PC-3 (cell line): ENCODE data around the gene SSC5D. TPM values are rescaled to one million over a fixed set of nuclear protein-coding genes. Genes with fewer than 3 reads are reported as not detected.

Source experiments
- ATAC-seq: fragments of 200-7000 bp; cut with Tn5 transposase; 2 replicates; pipeline ENCODE4 v1.9.1; 2020; ENCODE audit warnings: mild to moderate bottlenecking, moderate library complexity
- BruUV-seq: library from RNA; stranded (reverse); fragments of 400-500 nt; replicated peaks from 2 replicates; lab custom pipeline; 2021; lab: Mats Ljungman, UMichigan
- CTCF ChIA-PET: fragments of 300-600 bp; sonication (Branson Sonifier 250); formaldehyde crosslinking; loops from one replicate; lab custom pipeline; 2022; ENCODE audit warnings: antibody characterized with exemption; lab: Charles Lee
- POLR2A ChIA-PET: fragments of 300-600 bp; sonication (Branson Sonifier 250); formaldehyde crosslinking; loops from one replicate; lab custom pipeline; 2022; ENCODE audit warnings: antibody characterized with exemption; ENCODE audit not compliant: unreplicated experiment; lab: Charles Lee
- DNase-seq: peaks from one replicate; pipeline ENCODE4 v3.0.0-alpha.2; 2015
- H2AFZ ChIP-seq: fragments of 300-600 bp; sonication (generic); 2 replicates; pipeline ENCODE4 v1.6.0; 2016; ENCODE audit warnings: antibody characterized with exemption, low read length
- H3F3A ChIP-seq: fragments of 300-600 bp; sonication (generic); one replicate; pipeline ENCODE4 v1.6.0; 2017; ENCODE audit warnings: antibody characterized with exemption, low read length, control low read depth, mild to moderate bottlenecking; ENCODE audit not compliant: unreplicated experiment
- H3K27ac ChIP-seq: fragments of 300-600 bp; sonication (generic); 2 replicates; pipeline ENCODE4 v1.5.1; 2016; ENCODE audit warnings: mild to moderate bottlenecking, low read length
- H3K27me3 ChIP-seq: fragments of 300-600 bp; sonication (generic); 2 replicates; pipeline ENCODE4 v1.6.1; 2016; ENCODE audit warnings: low read length, mixed read lengths
- H3K36me3 ChIP-seq: fragments of 300-600 bp; sonication (generic); 2 replicates; pipeline ENCODE4 v1.6.1; 2016; ENCODE audit warnings: low read depth, mixed run types, low read length, mixed read lengths
- H3K4me1 ChIP-seq: fragments of 300-600 bp; sonication (generic); 2 replicates; pipeline ENCODE4 v1.5.1; 2016; ENCODE audit warnings: low read length; ENCODE audit not compliant: insufficient read depth
- H3K4me2 ChIP-seq: fragments of 300-600 bp; sonication (generic); 2 replicates; pipeline ENCODE4 v1.6.0; 2016; ENCODE audit warnings: low read length
- H3K4me3 ChIP-seq: fragments of 300-600 bp; sonication (generic); 2 replicates; pipeline ENCODE4 v1.5.1; 2016; ENCODE audit warnings: mild to moderate bottlenecking, low read length, mixed read lengths
- H3K79me2 ChIP-seq: fragments of 300-600 bp; sonication (generic); 2 replicates; pipeline ENCODE4 v1.6.1; 2017; ENCODE audit warnings: low read length, mixed read lengths
- H3K9ac ChIP-seq: fragments of 300-600 bp; sonication (generic); 2 replicates; pipeline ENCODE4 v1.6.0; 2016; ENCODE audit warnings: mild to moderate bottlenecking, low read length
- H3K9me2 ChIP-seq: fragments of 300-600 bp; sonication (generic); replicated peaks from 2 replicates; pipeline ENCODE4 v1.6.1; 2016; ENCODE audit warnings: mixed run types, low read length, mixed read lengths
- H3K9me3 ChIP-seq: fragments of 300-600 bp; sonication (generic); 2 replicates; pipeline ENCODE4 v1.6.1; 2016; ENCODE audit warnings: low read length, mixed read lengths
- H4K20me1 ChIP-seq: fragments of 300-600 bp; sonication (generic); 2 replicates; pipeline ENCODE4 v1.6.1; 2016; ENCODE audit warnings: low read length, mixed read lengths
- CTCF ChIP-seq: fragments of 300-600 bp; sonication (generic); conservative IDR thresholded peaks from 2 replicates; pipeline ENCODE4 v1.5.1; 2017; ENCODE audit warnings: antibody characterized with exemption, low read depth, mild to moderate bottlenecking, low read length
- EZH2 ChIP-seq: fragments of 300-600 bp; sonication (generic); IDR thresholded peaks from one replicate; pipeline ENCODE4 v1.6.1; 2017; ENCODE audit warnings: antibody characterized with exemption, mild to moderate bottlenecking, low read length; ENCODE audit not compliant: unreplicated experiment
- EZH2phosphoT487 ChIP-seq: fragments of 300-600 bp; sonication (generic); IDR thresholded peaks from 2 replicates; pipeline ENCODE4 v1.6.1; 2018; ENCODE audit warnings: mild to moderate bottlenecking, antibody characterized with exemption, low read length, borderline replicate concordance
- intact Hi-C: fragments of 100-400 bp; cut with micrococcal nuclease; formaldehyde crosslinking; loops from 2 replicates; pipeline ENCODE4 v1.9.0; 2023
- total RNA-seq: library from RNA; depleted of rRNA; stranded (reverse); fragments of >200 nt; gene quantifications from 2 replicates; pipeline ENCODE4 v1.2.3, GENCODE V29; 2014

SSC5D gene
- total RNA-seq, 1 experiment from 2014 or later: not detected

- Histone ChIP-seq H3K9me3 (no peaks in the 10 kb centered on the region), H3K27me3 (no peaks in the 10 kb centered on the region), H3K27ac (no peak overlapping the region), H3K4me1 (peaks cover 13% of the 10 kb centered on the region), H2AFZ (no peak overlapping the region), H3K36me3 (peaks cover 5% of the 10 kb centered on the region; the same call in 1 of the 2 replicates), H3K9me2 (no peaks in the 10 kb centered on the region), H3K4me2 (peak overlapping the region; percentile 97), H3F3A (no peaks in the 10 kb centered on the region), H3K79me2 (peaks cover 27% of the 10 kb centered on the region), H4K20me1 (peaks cover 6% of the 10 kb centered on the region; the same call in 1 of the 2 replicates), H3K9ac (peak overlapping the region; percentile 97; the same call in 1 of the 2 replicates), H3K4me3 (peak overlapping the region; percentile 91)
- BruUV-seq: no TSS peak
- POLR2A ChIA-PET: no interaction called here
- TF ChIP-seq EZH2 (no peak), EZH2phosphoT487 (no peak), CTCF (no peak)
- ATAC-seq (no peak), DNase-seq (no peak)
- intact Hi-C loops: loop anchor here (5.0 kb wide), 1 partner anchor 172 kb away; no protein-coding TSS in a partner anchor
- CTCF ChIA-PET: interaction anchor here (0.6 kb wide), 3 partner anchors 17 to 164 kb away, joined by 3 to 4 read pairs (median 3); partner anchors contain the start of genes UBE2S and ZNF784
Measured at GRCh38 chr19:55459950-55460657, 28.1 kb upstream of the SSC5D start.

- intact Hi-C loops: loop anchor here (5.0 kb wide), 1 partner anchor 172 kb away; no protein-coding TSS in a partner anchor
Measured at GRCh38 chr19:55460670-55461258, 27.5 kb upstream of the SSC5D start.

More at GRCh38 chr19:55460670-55461258, 27.5 kb upstream of the SSC5D start:
- BruUV-seq: no TSS peak
- DNase-seq (peak; percentile 76), ATAC-seq (peak; percentile 49)
- Histone ChIP-seq H3K79me2 (peaks cover 27% of the 10 kb centered on the region), H2AFZ (peak overlapping the region; percentile 85; the same call in 1 of the 2 replicates), H3K9ac (peak overlapping the region; percentile 97), H3K9me3 (no peaks in the 10 kb centered on the region), H3K9me2 (no peaks in the 10 kb centered on the region), H3K4me3 (peak overlapping the region; percentile 91), H3K4me1 (peaks cover 13% of the 10 kb centered on the region), H3K27ac (peak overlapping the region; percentile 81), H3K36me3 (0 out of 2 replicates have a peak, but pooled peaks cover 2% of the 10 kb centered on the region), H4K20me1 (peaks cover 6% of the 10 kb centered on the region; the same call in 1 of the 2 replicates), H3F3A (no peaks in the 10 kb centered on the region), H3K27me3 (no peaks in the 10 kb centered on the region), H3K4me2 (peak overlapping the region; percentile 97)
- ChIA-PET POLR2A (no interaction called here), CTCF (interaction anchor here (0.6 kb wide), 2 partner anchors 53 to 163 kb away, joined by 3 read pairs; partner anchors contain the start of genes UBE2S and ZNF784)
- TF ChIP-seq EZH2 (no peak), CTCF (no peak), EZH2phosphoT487 (no peak)
